ENCODE results near the gene CCDC187.
"Not testable (repeated sequence)": the region's sequence is repeated elsewhere in the genome, so short reads cannot be mapped to it uniquely, and the experiment has no call there.

Gene CCDC187

DNA sequence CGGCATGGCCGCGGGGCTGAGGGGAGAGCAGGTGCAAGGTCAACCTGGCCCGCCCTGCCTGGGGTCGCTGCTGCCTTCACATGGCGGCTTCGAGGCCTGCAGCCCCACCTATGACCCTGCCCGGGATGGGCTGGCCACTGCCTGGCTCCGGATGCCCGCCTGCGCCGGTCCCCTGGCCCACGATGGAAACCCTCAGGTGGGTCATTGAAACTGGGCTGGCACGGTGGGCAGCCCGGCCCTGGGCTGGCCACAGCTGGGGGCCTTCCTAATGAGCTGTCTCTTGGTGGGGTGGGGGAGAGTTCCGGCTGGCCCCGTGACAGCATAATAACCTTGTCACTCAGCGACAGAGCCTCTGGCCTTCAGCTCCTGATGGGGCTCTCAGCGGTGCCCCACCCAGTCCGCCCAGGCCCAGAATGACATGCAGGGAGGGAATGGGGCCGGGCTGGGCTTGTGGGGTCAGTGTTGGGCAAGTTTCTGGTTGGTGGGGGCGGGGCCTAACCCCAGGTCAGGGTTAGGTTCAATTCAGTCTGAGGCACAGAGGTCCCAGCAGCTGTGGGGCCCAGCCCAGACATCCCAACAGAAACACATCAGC lies at the start of gene CCDC187:
TSS of gene CCDC187 (minus strand) at position 270 of the 592 bp plus-strand sequence. CDS start at position 6, 264 bp downstream.
- DNase-seq = no peak

- no peak for DNase-seq
These were observed 49.2 kb upstream of the CCDC187 start for GRCh38 chr9:136353088-136353487.

DNA sequence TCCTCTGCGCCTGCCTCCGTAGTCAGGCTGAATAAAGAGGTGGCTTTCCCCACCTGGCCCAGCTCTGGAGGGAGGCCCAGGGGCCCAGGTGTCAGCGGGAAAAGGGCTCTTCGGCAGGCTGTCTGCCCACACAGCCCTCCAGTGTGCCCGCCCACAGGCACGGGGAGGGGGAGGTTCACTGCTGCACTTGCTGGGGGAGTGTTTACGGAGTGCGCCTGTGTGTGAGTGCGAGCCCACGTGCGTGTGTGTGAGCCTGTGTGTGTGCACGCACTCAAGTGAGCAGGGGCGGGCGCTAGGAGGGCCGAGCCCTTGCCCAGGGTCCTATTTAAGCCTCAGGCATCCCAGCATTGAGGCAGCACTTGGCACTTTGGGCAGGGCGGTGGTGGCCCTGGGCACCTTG lies 48.8 kb upstream of the CCDC187 start:
- DNase-seq = no peak

DNA sequence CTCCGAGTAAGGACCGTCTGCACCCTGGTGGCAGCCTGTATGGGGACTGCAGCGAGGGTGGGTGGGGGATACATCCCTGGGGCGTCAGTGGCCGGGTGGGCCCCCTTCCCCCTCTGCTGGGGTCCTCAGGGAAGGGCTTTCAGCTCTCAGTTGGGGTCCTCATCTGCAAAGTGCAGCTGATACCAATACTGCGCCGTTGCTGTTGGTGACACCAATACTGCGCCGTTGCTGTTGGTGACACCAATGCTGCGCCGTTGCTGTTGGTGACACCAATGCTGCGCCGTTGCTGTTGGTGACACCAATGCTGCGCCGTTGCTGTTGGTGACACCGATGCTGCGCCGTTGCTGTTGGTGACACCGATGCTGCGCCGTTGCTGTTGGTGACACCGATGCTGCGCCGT lies 48.0 kb upstream of the CCDC187 start:
- not testable (repeated sequence) for DNase-seq

DNA sequence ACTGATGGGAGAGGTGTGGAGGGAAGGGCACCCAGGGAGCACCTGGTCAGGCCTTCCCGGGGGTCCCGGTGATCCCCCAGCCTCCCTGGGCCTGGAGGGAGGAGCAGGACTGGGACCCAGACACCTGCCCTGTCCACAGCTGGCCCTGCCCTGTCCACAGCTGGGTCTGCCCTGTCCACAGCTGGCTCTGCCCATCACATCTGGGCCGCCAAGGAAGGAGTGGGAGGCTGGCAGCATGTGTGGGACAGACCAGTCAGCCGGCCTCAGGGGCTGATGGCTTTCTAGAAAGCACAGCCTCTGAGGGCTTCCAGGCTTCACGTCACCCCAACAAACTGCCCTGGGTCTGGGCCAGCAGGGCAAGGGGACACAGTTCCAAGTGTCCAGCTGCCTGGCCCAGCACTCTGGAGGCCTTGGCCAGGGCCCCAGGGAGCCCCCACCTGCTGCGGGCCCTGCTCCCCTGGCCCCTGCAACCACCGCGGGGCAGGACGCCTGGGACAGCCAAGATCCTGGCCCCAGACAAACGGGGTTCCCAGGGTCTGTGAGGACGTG lies 47.4 kb upstream of the CCDC187 start:
- no peak for DNase-seq

DNA sequence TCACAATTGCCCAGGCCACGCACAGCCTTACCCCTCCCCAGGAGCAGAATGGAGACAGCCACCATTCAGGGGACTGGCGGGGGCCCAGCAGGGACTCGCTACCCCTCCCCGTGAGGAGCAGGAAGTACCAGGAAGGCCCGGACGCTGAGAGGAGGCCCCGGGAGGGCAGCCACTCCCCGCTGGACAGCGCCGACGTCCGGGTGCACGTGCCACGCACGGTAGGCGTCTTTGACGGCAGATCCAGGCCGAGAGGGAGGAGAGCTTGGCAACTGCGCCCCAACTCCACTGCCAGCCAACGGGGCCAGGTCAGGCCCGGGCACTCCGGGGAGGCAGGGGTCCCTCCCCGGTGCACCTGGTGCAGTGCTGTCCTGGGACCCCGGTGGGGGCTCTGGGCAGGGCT lies 45.7 kb upstream of the CCDC187 start:
- DNase-seq = no peak

DNA sequence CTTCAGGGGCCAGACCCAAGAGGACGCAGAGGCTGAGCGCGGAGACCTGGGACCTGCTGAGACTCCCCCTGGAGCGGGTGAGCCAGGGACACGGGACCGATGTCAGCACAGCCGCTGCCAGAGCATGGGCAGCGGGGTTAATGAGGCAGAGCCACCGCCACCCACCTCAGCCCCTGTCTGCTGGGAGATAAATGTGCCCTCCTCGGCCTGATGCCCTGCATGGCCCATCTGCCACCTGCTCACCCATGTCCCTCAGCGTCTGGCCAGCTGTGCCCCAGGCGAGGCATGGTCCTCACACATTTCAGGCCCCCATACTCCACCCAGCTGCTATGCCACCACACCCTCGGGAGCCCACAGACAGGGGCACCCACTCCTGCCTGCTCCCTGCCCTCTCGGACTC lies 44.8 kb upstream of the CCDC187 start:
- no peak for DNase-seq

- DNase-seq = no peak
These were observed 43.8 kb upstream of the CCDC187 start for GRCh38 chr9:136347472-136348256.

- DNase-seq = no peak
These were observed 43.1 kb upstream of the CCDC187 start for GRCh38 chr9:136346927-136347465.

DNA sequence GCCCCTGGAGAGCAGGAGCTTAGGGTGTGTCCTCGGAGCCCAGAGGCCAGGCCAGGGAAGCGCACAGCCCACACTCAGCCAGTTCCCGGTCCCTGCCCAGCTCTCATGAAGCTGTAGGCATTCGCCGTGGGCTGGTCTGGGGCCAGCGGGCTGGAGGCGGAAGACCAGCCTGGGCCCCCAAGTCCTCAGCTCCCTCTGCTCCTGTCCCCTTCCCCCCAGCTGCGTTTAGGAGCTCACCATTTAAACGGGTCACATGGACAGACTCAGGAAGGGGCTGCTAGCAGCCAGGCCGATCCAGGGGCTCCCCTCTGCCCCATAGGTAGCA lies 42.2 kb upstream of the CCDC187 start:
- no peak for DNase-seq

- DNase-seq = no peak
These were observed 41.6 kb upstream of the CCDC187 start for GRCh38 chr9:136345281-136346156.

GRCh38 chr9:136344544-136345280 lies 40.8 kb upstream of the CCDC187 start:
- DNase-seq = no peak

- DNase-seq = no peak
These were observed 40.0 kb upstream of the CCDC187 start for GRCh38 chr9:136343884-136344269.

- DNase-seq = no peak
These were observed 39.4 kb upstream of the CCDC187 start for GRCh38 chr9:136343121-136343883.

DNA sequence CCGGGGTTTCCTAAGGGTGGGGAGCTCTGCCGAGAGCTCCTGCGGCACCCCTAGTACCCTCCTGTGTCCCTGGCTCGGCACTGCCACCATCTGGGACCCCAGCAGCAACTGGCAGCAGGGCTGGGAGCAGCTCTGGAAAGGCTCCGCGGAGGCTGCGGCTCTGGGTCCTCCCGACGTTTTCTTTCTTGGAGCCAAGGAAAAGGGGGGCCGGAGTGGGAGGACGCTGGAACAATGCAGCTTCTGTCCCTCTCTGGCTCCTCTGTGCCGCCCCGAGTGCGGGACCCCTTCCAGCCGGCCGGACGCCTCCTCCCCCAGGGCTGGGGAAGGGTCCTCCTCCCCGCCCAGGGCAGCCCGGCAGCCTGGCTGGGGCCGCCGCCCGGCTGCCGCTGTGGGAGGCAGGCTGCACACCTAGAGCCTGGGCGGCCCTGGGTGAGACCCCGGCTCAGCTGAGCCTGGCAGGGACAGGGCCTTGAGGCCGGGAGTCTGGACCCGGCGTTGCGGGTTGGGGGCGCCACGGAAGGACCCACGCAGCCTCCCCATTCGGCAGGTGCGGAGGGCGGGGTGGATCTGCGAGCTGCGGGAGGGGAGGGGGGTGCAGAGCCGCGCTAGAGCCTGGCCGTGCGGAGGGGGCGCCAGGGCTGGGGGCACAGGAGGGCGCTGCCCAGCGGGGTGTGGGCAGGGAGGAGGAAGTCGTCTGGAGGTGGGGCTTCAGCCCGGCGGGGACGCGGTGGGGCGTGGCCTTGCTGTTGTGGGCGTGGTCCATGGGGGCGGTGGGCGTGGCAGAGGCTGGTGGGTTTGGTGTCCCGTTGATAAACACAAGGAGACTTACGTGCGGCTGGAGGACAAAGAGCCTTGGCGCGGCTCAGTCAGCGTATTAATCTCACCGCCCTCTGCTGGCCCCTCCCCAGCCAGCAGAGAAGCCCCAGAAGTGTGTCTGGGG lies 38.6 kb upstream of the CCDC187 start:
- peak; percentile 52 for DNase-seq

DNA sequence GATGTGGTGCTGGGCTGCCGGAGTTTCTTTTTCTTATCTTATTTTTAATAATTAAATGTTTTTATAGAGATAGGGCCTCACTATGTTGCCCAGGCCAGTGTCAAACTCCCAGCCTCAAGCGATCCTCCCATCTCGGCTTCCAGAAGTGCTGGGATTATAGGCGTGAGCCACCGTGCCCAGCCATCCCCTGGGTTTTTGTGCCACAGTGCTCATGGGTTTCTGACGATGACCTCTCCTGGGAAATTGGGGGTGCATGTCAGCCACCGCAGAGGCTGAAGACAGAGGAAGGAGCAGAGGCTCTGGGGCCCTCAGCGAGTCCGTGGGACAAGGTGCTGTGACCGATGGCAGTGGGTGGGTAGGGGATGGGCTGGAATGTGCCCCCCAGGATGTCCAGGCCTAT lies 37.9 kb upstream of the CCDC187 start:
- DNase-seq = no peak

GRCh38 chr9:136341042-136341655 lies 37.3 kb upstream of the CCDC187 start:
- DNase-seq = no peak

DNA sequence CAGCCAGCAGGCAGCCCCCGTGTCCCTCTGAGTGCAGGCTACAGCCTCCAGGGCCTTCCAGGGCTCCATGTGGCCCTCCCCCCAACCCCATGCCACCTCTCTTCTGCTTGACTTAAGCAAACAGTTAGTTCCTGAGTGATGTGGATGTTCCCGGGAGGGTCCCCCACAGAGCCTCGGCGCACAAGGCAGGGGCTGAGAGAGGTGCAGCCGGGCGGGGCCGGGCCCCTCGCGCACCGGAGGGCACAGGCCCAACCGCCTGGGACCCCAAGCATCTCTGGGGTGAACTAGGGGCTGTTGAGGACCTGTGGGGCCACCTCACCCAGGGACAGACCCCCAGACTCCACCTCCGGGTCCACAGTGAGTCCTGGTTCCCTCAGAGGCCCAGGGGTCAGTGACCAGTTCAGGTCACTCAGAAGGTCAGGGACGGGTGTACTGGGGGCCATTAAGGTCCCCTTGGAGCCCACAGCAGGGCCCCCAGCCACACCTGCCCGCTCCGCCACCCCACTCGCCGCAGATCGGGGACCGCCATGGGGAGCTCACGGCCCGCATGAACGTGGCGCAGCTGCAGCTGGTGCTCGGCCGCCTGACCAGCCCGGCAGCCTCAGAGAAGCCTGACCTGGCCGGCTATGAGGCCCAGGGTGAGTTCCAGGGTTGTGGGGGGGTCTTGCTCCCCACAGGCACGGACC lies 36.6 kb upstream of the CCDC187 start:
- DNase-seq = no peak

- no peak for DNase-seq
These were observed 36.0 kb upstream of the CCDC187 start for GRCh38 chr9:136339958-136340310.

Measured in CD4-positive, alpha-beta T cell treated with Interleukin-6 for 4 hours (primary cell).